ENCODE data around the gene CAMK1G. TPM values are rescaled to one million over a fixed set of nuclear protein-coding genes. Genes with fewer than 3 reads are reported as not detected.

Gene CAMK1G
- total RNA-seq, 2 experiments from 2014 or later, result not detected

GRCh38 chr1:209547626-209548025, 35.9 kb upstream of the CAMK1G start:
- intact Hi-C loops (cut with DNase I, micrococcal nuclease), result no loop called here
- no peak for TF ChIP-seq CTCF (IDR thresholded peaks at IDR 0.05)
- H3K4me3 Mint-ChIP-seq, result no peak overlapping the region
- no peak overlapping the region for H3K27ac ChIP-seq (ENCODE audit: low read depth in 1 of 2, low read length in 2 of 2)
- CTCF ChIA-PET, result no interaction called here
- ATAC-seq (ENCODE audit: poor library complexity) (no peak), DNase-seq (no peak)
- POLR2A ChIA-PET, result no interaction called here
- H3K4me3 ChIP-seq (ENCODE audit: low read length), result no peak overlapping the region
- no peaks in the 10 kb centered on the region for H3K9me3 Mint-ChIP-seq
- no peaks in the 10 kb centered on the region for H3K4me1 ChIP-seq (ENCODE audit: insufficient read depth, low read length)
- no peaks in the 10 kb centered on the region for H3K9me3 ChIP-seq (ENCODE audit: control insufficient read depth in 1 of 2, insufficient read depth in 1 of 2, low read length in 2 of 2)
- H3K4me1 Mint-ChIP-seq (ENCODE audit: low read depth), result peaks cover 4% of the 10 kb centered on the region
- H3K36me3 Mint-ChIP-seq (ENCODE audit: low read depth), result no peaks in the 10 kb centered on the region
- no peaks in the 10 kb centered on the region for H3K36me3 ChIP-seq (ENCODE audit: insufficient read depth, low read length)
- H3K27me3 ChIP-seq (ENCODE audit: control insufficient read depth in 1 of 2, insufficient read depth in 2 of 2, low read length in 2 of 2), result no peaks in the 10 kb centered on the region
- peaks cover 7% of the 10 kb centered on the region for H3K27me3 Mint-ChIP-seq
- no peak overlapping the region for H3K27ac Mint-ChIP-seq

- Histone ChIP-seq H3K27ac (ENCODE audit: low read depth in 1 of 2, low read length in 2 of 2) (no peak overlapping the region), H3K36me3 (ENCODE audit: insufficient read depth, low read length) (no peaks in the 10 kb centered on the region), H3K9me3 (ENCODE audit: control insufficient read depth in 1 of 2, insufficient read depth in 1 of 2, low read length in 2 of 2) (no peaks in the 10 kb centered on the region), H3K4me3 (ENCODE audit: low read length) (no peak overlapping the region), H3K4me1 (ENCODE audit: insufficient read depth, low read length) (no peaks in the 10 kb centered on the region), H3K27me3 (ENCODE audit: control insufficient read depth in 1 of 2, insufficient read depth in 2 of 2, low read length in 2 of 2) (no peaks in the 10 kb centered on the region)
- intact Hi-C loops (cut with DNase I, micrococcal nuclease), result no loop called here
- Mint-ChIP-seq H3K9me3 (no peaks in the 10 kb centered on the region), H3K4me3 (no peak overlapping the region), H3K36me3 (ENCODE audit: low read depth) (no peaks in the 10 kb centered on the region), H3K27ac (no peak overlapping the region), H3K4me1 (ENCODE audit: low read depth) (peaks cover 4% of the 10 kb centered on the region), H3K27me3 (peaks cover 7% of the 10 kb centered on the region)
- CTCF ChIA-PET, result no interaction called here
- ATAC-seq (ENCODE audit: poor library complexity) (no peak), DNase-seq (no peak)
- POLR2A ChIA-PET, result no interaction called here
- no peak for TF ChIP-seq CTCF (IDR thresholded peaks at IDR 0.05)
These were observed 33.9 kb upstream of the CAMK1G start for GRCh38 chr1:209549443-209550205.

GRCh38 chr1:209550519-209550918, 33.0 kb upstream of the CAMK1G start:
- H3K4me1 ChIP-seq (ENCODE audit: insufficient read depth, low read length), result no peaks in the 10 kb centered on the region
- Mint-ChIP-seq H3K4me3 (no peak overlapping the region), H3K9me3 (no peaks in the 10 kb centered on the region), H3K27ac (no peak overlapping the region), H3K36me3 (ENCODE audit: low read depth) (no peaks in the 10 kb centered on the region), H3K4me1 (ENCODE audit: low read depth) (peaks cover 4% of the 10 kb centered on the region), H3K27me3 (peaks cover 7% of the 10 kb centered on the region)
- no peaks in the 10 kb centered on the region for H3K36me3 ChIP-seq (ENCODE audit: insufficient read depth, low read length)
- H3K4me3 ChIP-seq (ENCODE audit: low read length), result no peak overlapping the region
- H3K27ac ChIP-seq (ENCODE audit: low read depth in 1 of 2, low read length in 2 of 2), result no peak overlapping the region
- POLR2A ChIA-PET, result no interaction called here
- intact Hi-C loops (cut with DNase I, micrococcal nuclease), result no loop called here
- CTCF ChIA-PET, result no interaction called here
- H3K27me3 ChIP-seq (ENCODE audit: control insufficient read depth in 1 of 2, insufficient read depth in 2 of 2, low read length in 2 of 2), result no peaks in the 10 kb centered on the region
- ATAC-seq (ENCODE audit: poor library complexity) (no peak), DNase-seq (no peak)
- no peak for TF ChIP-seq CTCF (IDR thresholded peaks at IDR 0.05)
- no peaks in the 10 kb centered on the region for H3K9me3 ChIP-seq (ENCODE audit: control insufficient read depth in 1 of 2, insufficient read depth in 1 of 2, low read length in 2 of 2)

Data from CD4-positive, alpha-beta T cell (primary cell).